ENCODE results near the gene SP9. TPM values are rescaled to one million over a fixed set of nuclear protein-coding genes. Genes with fewer than 3 reads are reported as not detected.

Gene SP9
- total RNA-seq, 1 experiment from 2014 or later: not detected

DNA sequence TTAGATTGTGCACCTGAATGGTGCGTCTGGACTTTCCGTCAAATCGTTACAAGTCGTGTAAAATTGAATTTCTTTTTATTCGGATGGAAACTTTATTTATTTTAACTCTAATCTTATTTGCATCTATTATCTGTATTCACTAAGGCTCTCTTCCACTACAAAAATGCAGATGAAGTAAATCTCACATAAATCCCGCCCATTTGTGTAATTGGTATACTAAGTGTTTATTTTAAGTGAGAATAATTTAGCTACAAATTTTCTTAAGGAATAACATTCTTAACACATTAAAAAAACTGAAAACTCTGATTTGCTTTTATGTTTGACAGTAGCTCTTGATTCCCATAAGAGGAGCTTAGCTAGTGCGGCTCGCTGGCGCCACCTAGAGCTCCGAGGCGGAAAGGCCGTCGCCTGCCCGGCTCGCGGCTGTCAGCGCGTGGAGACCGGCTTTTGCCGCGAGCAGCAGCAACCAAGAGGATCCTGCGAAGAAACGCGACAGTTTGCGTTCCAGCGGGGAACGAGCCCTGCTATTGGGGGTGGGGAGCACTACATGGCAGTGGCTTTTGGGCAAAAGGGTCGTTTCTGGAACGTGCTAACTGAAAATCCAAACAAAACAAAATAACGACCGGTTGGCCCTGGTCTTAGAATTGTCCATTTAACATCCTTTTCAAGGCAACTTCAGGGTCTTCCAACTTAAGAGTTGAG, 6.7 kb downstream of the SP9 start:
- 0 out of 2 replicates have a peak, but pooled peaks cover 4% of the 10 kb centered on the region for H3K4me1 ChIP-seq (ENCODE audit: insufficient read depth, low read length)
- no peak overlapping the region for H2AK5ac ChIP-seq (ENCODE audit: insufficient read length, low read length)
- H3K9ac ChIP-seq (ENCODE audit: extremely low read depth, insufficient read length, low read length): no peak overlapping the region
- H3K23ac ChIP-seq (ENCODE audit: insufficient read length, low read depth, low read length): no peak overlapping the region
- peak; percentile 99 for TF ChIP-seq CTCF (conservative IDR thresholded peaks at IDR 0.05)
- H3K56ac ChIP-seq (ENCODE audit: insufficient read length, low read depth, low read length): no peak overlapping the region
- no peak overlapping the region for H3K14ac ChIP-seq (ENCODE audit: insufficient read depth, low read length)
- Mint-ChIP-seq H3K4me3 (peak overlapping the region; percentile 49 to 78), H3K36me3 (ENCODE audit: insufficient read depth in 1 of 3, low read depth in 3 of 3) (no peaks in the 10 kb centered on the region), H3K9me3 (peaks cover 0 to 7% of the 10 kb centered on the region in 2 experiments; a peak in 1 of 5 replicates), H3K27me3 (ENCODE audit: low read depth) (peaks cover 94% of the 10 kb centered on the region), H3K27ac (no peak overlapping the region), H3K4me1 (peaks cover 48 to 56% of the 10 kb centered on the region in 2 experiments)
- H2BK120ac ChIP-seq (ENCODE audit: low read depth, low read length, poor library complexity, severe bottlenecking): no peak overlapping the region
- no peak overlapping the region for H4K8ac ChIP-seq (replicated peaks; ENCODE audit: insufficient read length, low read depth, low read length)
- no peak overlapping the region for H4K5ac ChIP-seq (ENCODE audit: insufficient read length, low read depth, low read length)
- H3T11ph ChIP-seq (ENCODE audit: low read length): no peak overlapping the region
- H3K27ac ChIP-seq (ENCODE audit: insufficient read length, low read depth, low read length): no peak overlapping the region
- H3K23me2 ChIP-seq (ENCODE audit: insufficient read length, low read depth, low read length, poor library complexity, severe bottlenecking): peaks cover 42% of the 10 kb centered on the region
- no peaks in the 10 kb centered on the region for H3K79me1 ChIP-seq (ENCODE audit: insufficient read depth, low read depth, low read length, poor library complexity, severe bottlenecking)
- peaks cover 63% of the 10 kb centered on the region for H3K27me3 ChIP-seq (ENCODE audit: insufficient read depth, low read length)
- no peak overlapping the region for H2AFZ ChIP-seq (ENCODE audit: low read length)
- H4K20me1 ChIP-seq (ENCODE audit: control insufficient read depth, insufficient read depth, insufficient read length): no peaks in the 10 kb centered on the region
- H2BK12ac ChIP-seq (ENCODE audit: insufficient read length, low read depth, low read length): no peak overlapping the region
- H2BK5ac ChIP-seq (ENCODE audit: insufficient read length, low read length): no peak overlapping the region
- DNase-seq: peak; percentile 90
- WGBS (ENCODE audit: extremely low coverage, insufficient read length, low lambda C conversion rate): no CpG with 5 or more reads among the region's 31 CpGs
- H3K4me2 ChIP-seq (ENCODE audit: insufficient read depth, insufficient read length, low read length): peak overlapping the region; percentile 35
- no peak overlapping the region for H3K4ac ChIP-seq (ENCODE audit: low read depth, low read length)
- H3K9me3 ChIP-seq (ENCODE audit: control insufficient read depth, low read depth, low read length): no peaks in the 10 kb centered on the region
- H2BK20ac ChIP-seq (ENCODE audit: low read depth, low read length, poor library complexity, severe bottlenecking): no peak overlapping the region
- no peak overlapping the region for H2BK15ac ChIP-seq (ENCODE audit: low read depth, low read length)
- no peak overlapping the region for H3K18ac ChIP-seq (ENCODE audit: insufficient read length, low read depth, low read length)
- H3K79me2 ChIP-seq (ENCODE audit: insufficient read depth, low read length): no peaks in the 10 kb centered on the region
- H4K91ac ChIP-seq (ENCODE audit: insufficient read length, low read depth, low read length): no peak overlapping the region
